H1 (cell line): ENCODE data around the gene CEP68. TPM values are rescaled to one million over a fixed set of nuclear protein-coding genes. Genes with fewer than 3 reads are reported as not detected.
A peak's percentile ranks its signal among the peaks of the same experiment; 100 is the strongest.

Experiments
- BACH1 ChIP-seq: IDR thresholded peaks from 2 replicates; pipeline ENCODE4 v1.6.1; 2012; ENCODE audit warnings: low read length, improper control_type of control experiment
- BRCA1 ChIP-seq: IDR thresholded peaks from 2 replicates; pipeline ENCODE4 v1.6.1; 2012; ENCODE audit warnings: low read depth, low read length, improper control_type of control experiment
- CBX5 ChIP-seq: fragments of 300-800, 300-1000 bp; sonication (generic); IDR thresholded peaks from 2 replicates; pipeline ENCODE4 v1.7.1; 2016; ENCODE audit warnings: antibody characterized with exemption, low read length, low read depth
- CHD2 ChIP-seq: IDR thresholded peaks from 2 replicates; pipeline ENCODE4 v1.6.1; 2012; ENCODE audit warnings: low read length, improper control_type of control experiment
- CTBP2 ChIP-seq: IDR thresholded peaks from 2 replicates; pipeline ENCODE4 v1.7.0; 2011; ENCODE audit warnings: borderline replicate concordance, mild to moderate bottlenecking, moderate library complexity, mixed read lengths, low read length; ENCODE audit not compliant: insufficient read depth, insufficient read length
- GTF2F1 ChIP-seq: IDR thresholded peaks from 2 replicates; pipeline ENCODE4 v1.6.1; 2012; ENCODE audit warnings: low read depth, low read length, improper control_type of control experiment, borderline replicate concordance
- HDAC6 ChIP-seq: IDR thresholded peaks from one replicate; pipeline ENCODE4 v1.7.1; 2012; ENCODE audit warnings: low read depth, mild to moderate bottlenecking, inconsistent platforms, low read length, moderate library complexity
- JUN ChIP-seq: IDR thresholded peaks from 2 replicates; pipeline ENCODE4 v1.6.1; 2011; ENCODE audit warnings: low read depth, mild to moderate bottlenecking, improper control_type of control experiment, low read length
- KDM1A ChIP-seq: fragments of 200-600, 300-600 bp; sonication (generic); IDR thresholded peaks from 2 replicates; pipeline ENCODE4 v1.7.1; 2016; ENCODE audit warnings: mild to moderate bottlenecking, low read length, borderline replicate concordance
- KDM4A ChIP-seq: IDR thresholded peaks from one replicate; pipeline ENCODE4 v1.7.1; 2012; ENCODE audit warnings: low read depth, mild to moderate bottlenecking, moderate library complexity, low read length, inconsistent platforms; ENCODE audit not compliant: severe bottlenecking
- KDM5A ChIP-seq: fragments of 200-600 bp; IDR thresholded peaks from 2 replicates; pipeline ENCODE4 v1.7.1; 2012; ENCODE audit warnings: mild to moderate bottlenecking, low read length, inconsistent platforms, mixed read lengths
- MAFK ChIP-seq: IDR thresholded peaks from 2 replicates; pipeline ENCODE4 v1.6.1; 2012; ENCODE audit warnings: low read depth, mild to moderate bottlenecking, improper control_type of control experiment, low read length
- NRF1 ChIP-seq: IDR thresholded peaks from 2 replicates; pipeline ENCODE4 v1.6.1; 2011; ENCODE audit warnings: mild to moderate bottlenecking, low read depth, low read length, improper control_type of control experiment
- PHF8 ChIP-seq: fragments of 200-600 bp; sonication (generic); conservative IDR thresholded peaks from 2 replicates; pipeline ENCODE4 v1.7.1; 2012; ENCODE audit warnings: low read depth, mild to moderate bottlenecking, inconsistent platforms, low read length, moderate library complexity
- POLR2AphosphoS5 ChIP-seq: IDR thresholded peaks from 2 replicates; pipeline ENCODE4 v1.6.1; 2011; ENCODE audit warnings: low read depth, low read length
- POU5F1 ChIP-seq: IDR thresholded peaks from 2 replicates; pipeline ENCODE4 v1.6.1; 2011; ENCODE audit warnings: low read depth, mild to moderate bottlenecking, low read length, moderate library complexity
- RFX5 ChIP-seq: IDR thresholded peaks from 2 replicates; pipeline ENCODE4 v1.6.1; 2011; ENCODE audit warnings: low read depth, low read length, improper control_type of control experiment, borderline replicate concordance
- RXRA ChIP-seq: IDR thresholded peaks from 2 replicates; pipeline ENCODE4 v1.6.1; 2011; ENCODE audit warnings: low read depth, mild to moderate bottlenecking, low read length, moderate library complexity; ENCODE audit not compliant: insufficient read depth
- SAP30 ChIP-seq: fragments of 300-600 bp; sonication (generic); IDR thresholded peaks from 2 replicates; pipeline ENCODE4 v1.7.1; 2012; ENCODE audit warnings: low read length, moderate library complexity, mild to moderate bottlenecking, inconsistent platforms; ENCODE audit not compliant: insufficient read depth, insufficient replicate concordance
- TBP ChIP-seq: IDR thresholded peaks from 2 replicates; pipeline ENCODE4 v1.6.1; 2011; ENCODE audit warnings: low read depth, low read length, improper control_type of control experiment
- TCF12 ChIP-seq: IDR thresholded peaks from 2 replicates; pipeline ENCODE4 v1.6.1; 2011; ENCODE audit warnings: low read depth, mild to moderate bottlenecking, low read length
- YY1 ChIP-seq: IDR thresholded peaks from 2 replicates; pipeline ENCODE4 v1.6.1; 2011; ENCODE audit warnings: low read depth, mild to moderate bottlenecking, low read length
- polyA plus RNA-seq, 7 experiments: library from polyadenylated mRNA; depleted of rRNA in 3 of 7; stranded (reverse) in 5 of 7; unstranded in 2 of 7; fragments of >200 nt in 5 of 7; fragments of 200-250 nt in 2 of 7; gene quantifications; 1 replicate in 5 of 7; 2 replicates in 1 of 7; 4 replicates in 1 of 7; pipeline versions ENCODE4 v1.2.1 to v1.2.3, GENCODE V29; 2011 to 2013; ENCODE audit warnings: missing spikeins in 2 of 7, mixed read lengths in 2 of 7
- total RNA-seq: library from RNA; stranded (reverse); fragmentation: NEBNext Ultra II Directional; extraction: Animal tissue kit (Norgen Biotek cat#: 25700); gene quantifications from 2 replicates; pipeline ENCODE4 v1.2.1, GENCODE V29; 2021
- TF ChIP-seq, protein P1 (sequence below): IDR thresholded peaks from 2 replicates; pipeline ENCODE4 v1.6.1; 2012; ENCODE audit warnings: inconsistent platforms
- TF ChIP-seq, protein P2 (sequence below): IDR thresholded peaks from 2 replicates; pipeline ENCODE4 v1.6.1; 2012; ENCODE audit warnings: inconsistent platforms

The CEP68 gene
- total and polyA plus RNA-seq, 2 of the 8 experiments (the other 6 are each of a cell fraction or from before 2014, with no cell fraction given), result 23.2 to 24.7 TPM

DNA sequence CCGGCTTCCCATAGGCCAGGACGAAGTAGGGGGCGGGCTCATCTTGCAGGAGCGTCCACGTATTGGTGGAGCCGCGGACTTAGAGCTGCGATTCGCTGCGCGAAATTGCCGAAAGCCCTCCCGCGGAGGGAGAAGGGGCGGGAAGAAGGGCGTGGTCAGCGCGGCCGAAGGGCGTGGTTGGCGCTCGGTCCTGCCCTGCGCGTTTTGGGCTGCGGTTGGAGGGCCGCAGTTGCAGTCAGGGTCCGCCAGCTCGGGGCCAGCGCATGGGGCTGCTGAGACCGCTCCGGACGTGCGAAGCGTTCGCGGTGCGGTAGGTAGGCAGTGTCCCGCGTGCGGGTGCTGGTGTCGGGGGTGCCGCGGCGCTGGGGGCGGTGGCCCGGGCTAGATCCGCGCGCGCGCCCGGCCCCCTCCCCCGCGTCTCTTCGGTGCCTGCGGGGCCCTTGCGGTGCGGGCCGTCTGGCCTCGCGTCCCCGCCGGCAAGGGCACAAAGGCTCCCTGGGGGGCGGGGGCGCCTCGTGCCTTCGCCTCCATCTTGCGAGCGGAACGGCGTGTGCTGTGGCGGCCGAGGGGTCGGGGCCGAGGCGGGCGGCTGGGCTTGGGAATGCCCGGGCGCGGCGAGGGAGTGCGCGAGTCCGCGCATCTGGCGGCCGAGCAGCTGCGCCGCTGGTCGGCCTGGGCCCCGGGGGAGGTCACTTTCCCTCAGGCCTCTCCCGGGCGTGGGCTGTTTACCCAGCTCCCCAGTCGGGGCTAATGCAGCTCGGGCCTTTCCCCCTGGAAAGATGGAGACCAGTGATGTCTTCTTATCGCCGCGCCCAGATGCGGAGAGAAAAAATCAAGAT lies at the start of gene CEP68 (continued):
- TF ChIP-seq TBP, result peak; percentile 93
- peak; percentile 81; the same call in 1 of the 2 replicates for TF ChIP-seq YY1
- peak; percentile 85 for TF ChIP-seq PHF8
- no peak for TF ChIP-seq BRCA1
- TF ChIP-seq RFX5, result no peak
- TF ChIP-seq MAFK, result no peak
- TF ChIP-seq CTBP2, result peak; percentile 41
- no peak for TF ChIP-seq KDM1A
- TF ChIP-seq NRF1, result no peak
- no peak for TF ChIP-seq TCF12
- peak; percentile 83 for TF ChIP-seq CHD2
- TF ChIP-seq SAP30, result no peak
- no peak for TF ChIP-seq CBX5
- no peak for TF ChIP-seq KDM5A
- TF ChIP-seq, protein P1, sequence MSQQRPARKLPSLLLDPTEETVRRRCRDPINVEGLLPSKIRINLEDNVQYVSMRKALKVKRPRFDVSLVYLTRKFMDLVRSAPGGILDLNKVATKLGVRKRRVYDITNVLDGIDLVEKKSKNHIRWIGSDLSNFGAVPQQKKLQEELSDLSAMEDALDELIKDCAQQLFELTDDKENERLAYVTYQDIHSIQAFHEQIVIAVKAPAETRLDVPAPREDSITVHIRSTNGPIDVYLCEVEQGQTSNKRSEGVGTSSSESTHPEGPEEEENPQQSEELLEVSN, result peak; percentile 16; the same call in 1 of the 2 replicates
- no peak for TF ChIP-seq JUN
- no peak for TF ChIP-seq BACH1
- no peak for TF ChIP-seq HDAC6
- TF ChIP-seq POU5F1, result no peak
- TF ChIP-seq, protein P2, sequence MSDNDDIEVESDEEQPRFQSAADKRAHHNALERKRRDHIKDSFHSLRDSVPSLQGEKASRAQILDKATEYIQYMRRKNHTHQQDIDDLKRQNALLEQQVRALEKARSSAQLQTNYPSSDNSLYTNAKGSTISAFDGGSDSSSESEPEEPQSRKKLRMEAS, result peak; percentile 95
- peak; percentile 73; the same call in 1 of the 2 replicates for TF ChIP-seq GTF2F1
- TF ChIP-seq POLR2AphosphoS5, result peak; percentile 99
- peak; percentile 63 for TF ChIP-seq KDM4A
- TF ChIP-seq RXRA, result no peak
